ENCODE results near the gene GCKR.

The GCKR gene

GRCh38 chr2:27496357-27497287 is at the start of gene GCKR:
Gene GCKR, plus strand, starts transcription at chr2:27496839. Its CDS starts 66 bp downstream, at chr2:27496905.
- Histone ChIP-seq H3K27me3 (ENCODE audit: control insufficient read depth in 1 of 2, insufficient read depth in 2 of 2, low read length in 2 of 2) (peaks cover 7 to 11% of the 10 kb centered on the region in 2 donors), H3K9ac (ENCODE audit: low read length) (no peak within 1 kb of the TSS), H3K36me3 (ENCODE audit: insufficient read depth, low read length) (no peaks in the 10 kb centered on the region), H3K9me3 (ENCODE audit: low read length) (no peaks in the 10 kb centered on the region), H3K4me3 (ENCODE audit: low read depth in 1 of 2, low read length in 2 of 2) (no peak within 1 kb of the TSS), H3K4me1 (ENCODE audit: insufficient read depth, low read length) (peaks cover 3% of the 10 kb centered on the region), H3K27ac (ENCODE audit: low read depth, low read length) (no peak within 1 kb of the TSS)

- H3K27ac ChIP-seq (ENCODE audit: low read depth, low read length) = no peak overlapping the region
- H3K4me1 ChIP-seq (ENCODE audit: insufficient read depth, low read length) = no peaks in the 10 kb centered on the region
- H3K9ac ChIP-seq (ENCODE audit: low read length) = no peak overlapping the region
- H3K4me3 ChIP-seq (ENCODE audit: low read depth in 1 of 2, low read length in 2 of 2) = no peak overlapping the region
- H3K9me3 ChIP-seq (ENCODE audit: low read length) = no peaks in the 10 kb centered on the region
- no peaks in the 10 kb centered on the region for H3K27me3 ChIP-seq (ENCODE audit: control insufficient read depth in 1 of 2, insufficient read depth in 2 of 2, low read length in 2 of 2)
- peaks cover 57% of the 10 kb centered on the region for H3K36me3 ChIP-seq (ENCODE audit: insufficient read depth, low read length)
Observed at GRCh38 chr2:27448381-27448780, 48.3 kb upstream of the GCKR start.

GRCh38 chr2:27451095-27451494 is 45.5 kb upstream of the GCKR start:
- Histone ChIP-seq H3K36me3 (ENCODE audit: insufficient read depth, low read length) (peaks cover 68% of the 10 kb centered on the region), H3K27ac (ENCODE audit: low read depth, low read length) (no peak overlapping the region), H3K4me3 (ENCODE audit: low read depth in 1 of 2, low read length in 2 of 2) (no peak overlapping the region), H3K9me3 (ENCODE audit: low read length) (no peaks in the 10 kb centered on the region), H3K4me1 (ENCODE audit: insufficient read depth, low read length) (no peaks in the 10 kb centered on the region), H3K9ac (ENCODE audit: low read length) (no peak overlapping the region), H3K27me3 (ENCODE audit: control insufficient read depth in 1 of 2, insufficient read depth in 2 of 2, low read length in 2 of 2) (no peaks in the 10 kb centered on the region)

- H3K4me3 ChIP-seq (ENCODE audit: low read depth in 1 of 2, low read length in 2 of 2) = no peak overlapping the region
- no peaks in the 10 kb centered on the region for H3K27me3 ChIP-seq (ENCODE audit: control insufficient read depth in 1 of 2, insufficient read depth in 2 of 2, low read length in 2 of 2)
- no peaks in the 10 kb centered on the region for H3K9me3 ChIP-seq (ENCODE audit: low read length)
- peaks cover 75% of the 10 kb centered on the region for H3K36me3 ChIP-seq (ENCODE audit: insufficient read depth, low read length)
- no peak overlapping the region for H3K27ac ChIP-seq (ENCODE audit: low read depth, low read length)
- no peak overlapping the region for H3K9ac ChIP-seq (ENCODE audit: low read length)
- H3K4me1 ChIP-seq (ENCODE audit: insufficient read depth, low read length) = no peaks in the 10 kb centered on the region
Observed at GRCh38 chr2:27453968-27454367, 42.7 kb upstream of the GCKR start.

GRCh38 chr2:27461118-27461517 is 35.5 kb upstream of the GCKR start:
- Histone ChIP-seq H3K4me1 (ENCODE audit: insufficient read depth, low read length) (no peaks in the 10 kb centered on the region), H3K27me3 (ENCODE audit: control insufficient read depth in 1 of 2, insufficient read depth in 2 of 2, low read length in 2 of 2) (no peaks in the 10 kb centered on the region), H3K36me3 (ENCODE audit: insufficient read depth, low read length) (peaks cover 49% of the 10 kb centered on the region), H3K27ac (ENCODE audit: low read depth, low read length) (no peak overlapping the region), H3K9ac (ENCODE audit: low read length) (no peak overlapping the region), H3K4me3 (ENCODE audit: low read depth in 1 of 2, low read length in 2 of 2) (no peak overlapping the region), H3K9me3 (ENCODE audit: low read length) (no peaks in the 10 kb centered on the region)

GRCh38 chr2:27464443-27464842 is 32.2 kb upstream of the GCKR start:
- no peak overlapping the region for H3K27ac ChIP-seq (ENCODE audit: low read depth, low read length)
- peaks cover 23% of the 10 kb centered on the region for H3K36me3 ChIP-seq (ENCODE audit: insufficient read depth, low read length)
- H3K9me3 ChIP-seq (ENCODE audit: low read length) = no peaks in the 10 kb centered on the region
- no peak overlapping the region for H3K4me3 ChIP-seq (ENCODE audit: low read depth in 1 of 2, low read length in 2 of 2)
- no peaks in the 10 kb centered on the region for H3K4me1 ChIP-seq (ENCODE audit: insufficient read depth, low read length)
- no peaks in the 10 kb centered on the region for H3K27me3 ChIP-seq (ENCODE audit: control insufficient read depth in 1 of 2, insufficient read depth in 2 of 2, low read length in 2 of 2)
- no peak overlapping the region for H3K9ac ChIP-seq (ENCODE audit: low read length)

- Histone ChIP-seq H3K4me3 (ENCODE audit: low read depth in 1 of 2, low read length in 2 of 2) (no peak overlapping the region), H3K36me3 (ENCODE audit: insufficient read depth, low read length) (peaks cover 25% of the 10 kb centered on the region), H3K27ac (ENCODE audit: low read depth, low read length) (no peak overlapping the region), H3K9ac (ENCODE audit: low read length) (no peak overlapping the region), H3K9me3 (ENCODE audit: low read length) (no peaks in the 10 kb centered on the region), H3K27me3 (ENCODE audit: control insufficient read depth in 1 of 2, insufficient read depth in 2 of 2, low read length in 2 of 2) (no peaks in the 10 kb centered on the region), H3K4me1 (ENCODE audit: insufficient read depth, low read length) (no peaks in the 10 kb centered on the region)
Observed at GRCh38 chr2:27471961-27472360, 24.7 kb upstream of the GCKR start.

- H3K36me3 ChIP-seq (ENCODE audit: insufficient read depth, low read length) = peaks cover 33% of the 10 kb centered on the region
- no peaks in the 10 kb centered on the region for H3K27me3 ChIP-seq (ENCODE audit: control insufficient read depth in 1 of 2, insufficient read depth in 2 of 2, low read length in 2 of 2)
- no peaks in the 10 kb centered on the region for H3K9me3 ChIP-seq (ENCODE audit: low read length)
- peaks cover 11% of the 10 kb centered on the region for H3K4me1 ChIP-seq (ENCODE audit: insufficient read depth, low read length)
- no peak overlapping the region for H3K27ac ChIP-seq (ENCODE audit: low read depth, low read length)
- H3K4me3 ChIP-seq (ENCODE audit: low read depth in 1 of 2, low read length in 2 of 2) = no peak overlapping the region
- no peak overlapping the region for H3K9ac ChIP-seq (ENCODE audit: low read length)
Observed at GRCh38 chr2:27485496-27485895, 11.1 kb upstream of the GCKR start.

- H3K27ac ChIP-seq (ENCODE audit: low read depth, low read length) = peak overlapping the region; percentile 84
- peaks cover 0 to 3% of the 10 kb centered on the region in 2 donors for H3K27me3 ChIP-seq (ENCODE audit: control insufficient read depth in 1 of 2, insufficient read depth in 2 of 2, low read length in 2 of 2)
- H3K9me3 ChIP-seq (ENCODE audit: low read length) = no peaks in the 10 kb centered on the region
- peak overlapping the region; percentile 73 to 99 for H3K4me3 ChIP-seq (ENCODE audit: low read depth in 1 of 2, low read length in 2 of 2)
- peaks cover 12% of the 10 kb centered on the region for H3K36me3 ChIP-seq (ENCODE audit: insufficient read depth, low read length)
- peak overlapping the region; percentile 77 for H3K9ac ChIP-seq (ENCODE audit: low read length)
- peaks cover 11% of the 10 kb centered on the region for H3K4me1 ChIP-seq (ENCODE audit: insufficient read depth, low read length)
Observed at GRCh38 chr2:27489118-27489497, 7.5 kb upstream of the GCKR start.

GRCh38 chr2:27489498-27490397 is 6.9 kb upstream of the GCKR start, which contains the start of gene IFT172:
Gene IFT172, minus strand, starts transcription at chr2:27489743. Its CDS starts 90 bp downstream, at chr2:27489653.
- Histone ChIP-seq H3K9me3 (ENCODE audit: low read length) (no peaks in the 10 kb centered on the region), H3K4me3 (ENCODE audit: low read depth in 1 of 2, low read length in 2 of 2) (peak within 1 kb of the TSS; percentile 73 to 99)

GRCh38 chr2:27492557-27492956 is 4.1 kb upstream of the GCKR start:
- Histone ChIP-seq H3K36me3 (ENCODE audit: insufficient read depth, low read length) (no peaks in the 10 kb centered on the region), H3K4me1 (ENCODE audit: insufficient read depth, low read length) (peaks cover 15% of the 10 kb centered on the region), H3K27ac (ENCODE audit: low read depth, low read length) (no peak overlapping the region), H3K4me3 (ENCODE audit: low read depth in 1 of 2, low read length in 2 of 2) (no peak overlapping the region), H3K9ac (ENCODE audit: low read length) (no peak overlapping the region), H3K9me3 (ENCODE audit: low read length) (no peaks in the 10 kb centered on the region), H3K27me3 (ENCODE audit: control insufficient read depth in 1 of 2, insufficient read depth in 2 of 2, low read length in 2 of 2) (peaks cover 7 to 11% of the 10 kb centered on the region in 2 donors)

More at GRCh38 chr2:27489498-27490397, 6.9 kb upstream of the GCKR start, which contains the start of gene IFT172:
- peak within 1 kb of the TSS; percentile 77 for H3K9ac ChIP-seq (ENCODE audit: low read length)
- peaks cover 0 to 4% of the 10 kb centered on the region in 2 donors for H3K27me3 ChIP-seq (ENCODE audit: control insufficient read depth in 1 of 2, insufficient read depth in 2 of 2, low read length in 2 of 2)
- H3K36me3 ChIP-seq (ENCODE audit: insufficient read depth, low read length) = peaks cover 8% of the 10 kb centered on the region
- H3K4me1 ChIP-seq (ENCODE audit: insufficient read depth, low read length) = peaks cover 15% of the 10 kb centered on the region
- H3K27ac ChIP-seq (ENCODE audit: low read depth, low read length) = peak within 1 kb of the TSS; percentile 84
